ENCODE results near the gene PGS1.

DNA sequence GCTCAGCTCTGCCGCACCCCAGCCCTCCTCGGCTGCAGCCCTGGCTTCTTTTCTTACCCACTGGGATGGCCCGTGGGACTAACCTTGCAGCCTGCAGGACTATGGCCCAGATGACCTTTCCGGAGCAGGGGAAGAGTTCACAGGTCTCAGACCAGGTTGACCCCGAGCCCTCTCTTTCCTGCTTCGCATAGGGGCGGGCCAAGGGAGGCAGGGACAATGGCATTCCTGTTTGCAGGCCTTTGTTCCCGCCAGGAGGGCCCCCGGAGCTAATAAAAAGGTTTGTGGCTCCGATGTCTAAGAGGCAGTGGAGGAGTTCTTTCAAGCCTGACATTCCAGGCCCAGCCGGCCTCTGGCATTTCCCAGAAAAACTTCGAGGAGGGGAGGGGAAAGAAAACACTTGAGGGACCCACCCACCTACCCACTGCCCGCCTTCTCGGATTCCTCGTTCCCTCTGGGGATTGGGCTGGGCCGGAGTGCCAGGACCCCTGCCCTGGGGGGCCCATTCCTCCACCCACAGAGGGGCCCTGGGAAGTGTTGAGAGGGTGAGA, 12.8 kb upstream of the PGS1 start:
- TF ChIP-seq, protein P1, sequence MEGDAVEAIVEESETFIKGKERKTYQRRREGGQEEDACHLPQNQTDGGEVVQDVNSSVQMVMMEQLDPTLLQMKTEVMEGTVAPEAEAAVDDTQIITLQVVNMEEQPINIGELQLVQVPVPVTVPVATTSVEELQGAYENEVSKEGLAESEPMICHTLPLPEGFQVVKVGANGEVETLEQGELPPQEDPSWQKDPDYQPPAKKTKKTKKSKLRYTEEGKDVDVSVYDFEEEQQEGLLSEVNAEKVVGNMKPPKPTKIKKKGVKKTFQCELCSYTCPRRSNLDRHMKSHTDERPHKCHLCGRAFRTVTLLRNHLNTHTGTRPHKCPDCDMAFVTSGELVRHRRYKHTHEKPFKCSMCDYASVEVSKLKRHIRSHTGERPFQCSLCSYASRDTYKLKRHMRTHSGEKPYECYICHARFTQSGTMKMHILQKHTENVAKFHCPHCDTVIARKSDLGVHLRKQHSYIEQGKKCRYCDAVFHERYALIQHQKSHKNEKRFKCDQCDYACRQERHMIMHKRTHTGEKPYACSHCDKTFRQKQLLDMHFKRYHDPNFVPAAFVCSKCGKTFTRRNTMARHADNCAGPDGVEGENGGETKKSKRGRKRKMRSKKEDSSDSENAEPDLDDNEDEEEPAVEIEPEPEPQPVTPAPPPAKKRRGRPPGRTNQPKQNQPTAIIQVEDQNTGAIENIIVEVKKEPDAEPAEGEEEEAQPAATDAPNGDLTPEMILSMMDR (IDR thresholded peaks at IDR 0.05): no peak
- no peak for TF ChIP-seq POLR2AphosphoS5 (IDR thresholded peaks at IDR 0.05)
- TF ChIP-seq POLR2A (IDR thresholded peaks at IDR 0.05): no peak

Measured in prostate gland (tissue), 2 donors.